Stomach (tissue), 4 donors: ENCODE data around the gene SCD.

Source experiments
- EP300 ChIP-seq: sonication (generic); formaldehyde crosslinking; IDR thresholded peaks from one replicate; pipeline ENCODE4 v1.6.1; 2017; ENCODE audit warnings: antibody characterized with exemption
- POLR2A ChIP-seq, 4 donors: fragments of 450-650 bp; IDR thresholded peaks; one replicate each; pipeline ENCODE4 v1.6.1; 2016; ENCODE audit warnings: antibody characterized with exemption in 4 of 4, control low read depth in 2 of 4, mild to moderate bottlenecking in 1 of 4, moderate library complexity in 1 of 4
- POLR2AphosphoS5 ChIP-seq, 3 donors: sonication (generic); formaldehyde crosslinking; IDR thresholded peaks; one replicate each; pipeline ENCODE4 v1.6.1; 2016; ENCODE audit warnings: antibody characterized with exemption in 3 of 3

- TF ChIP-seq POLR2AphosphoS5 (IDR thresholded peaks at IDR 0.05): no peak
- no peak for TF ChIP-seq EP300
- no peak for TF ChIP-seq POLR2A (IDR thresholded peaks at IDR 0.05)
These were observed 2.7 kb upstream of the SCD start for GRCh38 chr10:100344241-100344788.
